ENCODE results near the gene LARGE1. TPM values are rescaled to one million over a fixed set of nuclear protein-coding genes. Genes with fewer than 3 reads are reported as not detected.

The LARGE1 gene
- total and polyA plus RNA-seq, 2 of the 4 experiments (the other 2 are of a cell fraction), result 6.2 to 12.4 TPM

- WGBS, 2 experiments (ENCODE audit: extremely low coverage in 2 of 2, insufficient read length in 1 of 2), result no CpG with 5 or more reads among the region's 5 CpGs
- Histone ChIP-seq H3K4ac (ENCODE audit: low read depth, low read length) (no peak overlapping the region), H3K36me3 (ENCODE audit: control insufficient read depth, insufficient read depth, low read length) (no peaks in the 10 kb centered on the region), H2AK5ac (ENCODE audit: low read depth, low read length) (no peak overlapping the region), H2AFZ (replicated peaks; ENCODE audit: low read length, poor library complexity) (no peak overlapping the region), H2BK120ac (ENCODE audit: low read depth, low read length) (no peak overlapping the region), H2AK9ac (replicated peaks; ENCODE audit: low read depth, low read length, poor library complexity) (no peak overlapping the region), H3K27ac (ENCODE audit: insufficient read depth, low read length) (no peak overlapping the region), H2BK15ac (ENCODE audit: low read depth, low read length) (no peak overlapping the region), H4K5ac (ENCODE audit: low read depth, low read length) (no peak overlapping the region), H4K91ac (ENCODE audit: insufficient read depth, low read depth, low read length) (no peak overlapping the region), H4K20me1 (ENCODE audit: insufficient read depth, low read length) (peaks cover 5% of the 10 kb centered on the region; the same call in 1 of the 2 replicates), H3K4me2 (ENCODE audit: low read depth, low read length) (no peak overlapping the region), H3K79me1 (ENCODE audit: low read depth in 1 of 2, low read length in 2 of 2) (peaks cover 15 to 33% of the 10 kb centered on the region in 2 experiments), H3K18ac (ENCODE audit: low read depth, low read length) (no peak overlapping the region), H3K23ac (ENCODE audit: low read depth, low read length) (no peak overlapping the region), H3K9me3 (ENCODE audit: control insufficient read depth, insufficient read depth, low read length) (no peaks in the 10 kb centered on the region), H3K14ac (replicated peaks; ENCODE audit: low read depth, low read length) (no peak overlapping the region), H3K9ac (ENCODE audit: low read depth, low read length) (no peak overlapping the region), H3K56ac (ENCODE audit: extremely low read depth, insufficient read depth, low read length) (no peak overlapping the region), H3K4me1 (ENCODE audit: control insufficient read depth, insufficient read depth, low read length) (no peaks in the 10 kb centered on the region; the same call in 1 of the 2 replicates), H4K8ac (ENCODE audit: low read depth in 2 of 2, low read length in 2 of 2) (no peak overlapping the region), H3K9me1 (ENCODE audit: insufficient read depth, low read length) (peaks cover 15% of the 10 kb centered on the region), H2BK5ac (ENCODE audit: low read depth, low read length, poor library complexity, severe bottlenecking) (no peak overlapping the region), H3K27me3 (ENCODE audit: control insufficient read depth, insufficient read depth, low read length) (no peaks in the 10 kb centered on the region), H2BK20ac (ENCODE audit: low read depth, low read length) (no peak overlapping the region), H3K4me3 (ENCODE audit: insufficient read depth, low read depth, low read length) (no peak overlapping the region)
- BruUV-seq (replicated peaks), result no TSS peak
- POLR2A ChIA-PET (ENCODE audit: unreplicated experiment), result no interaction called here
- in situ Hi-C loops (cut with MboI; ENCODE audit: low sequenced_read_pairs) (no loop called here), dilution Hi-C loops (cut with HindIII; ENCODE audit: low sequenced_read_pairs, unreplicated experiment) (no loop called here), intact Hi-C loops (cut with micrococcal nuclease) (no loop called here)
- CTCF ChIA-PET, result interaction anchor here (0.5 kb wide), 1 partner anchor 38 kb away, joined by 3 read pairs; no protein-coding TSS in a partner anchor
- ATAC-seq (ENCODE audit: low read depth) (no peak), DNase-seq (no peak)
- TF ChIP-seq CEBPB (IDR thresholded peaks at IDR 0.05; ENCODE audit: low read depth, low read length), result no peak
Observed at GRCh38 chr22:33825761-33826160, 94.5 kb downstream of the LARGE1 start.

Measured in IMR-90 (cell line).